HL-60 (cell line): ENCODE measurements around the gene WWOX.

Source experiments
- GABPA ChIP-seq: IDR thresholded peaks from 2 replicates; pipeline ENCODE4 v1.6.1; 2012; ENCODE audit warnings: low read depth
- POLR2AphosphoS5 ChIP-seq: IDR thresholded peaks from 2 replicates; pipeline ENCODE4 v1.6.1; 2012; ENCODE audit warnings: low read depth
- SPI1 ChIP-seq: IDR thresholded peaks from 2 replicates; pipeline ENCODE4 v1.6.1; 2012; ENCODE audit warnings: low read depth, mild to moderate bottlenecking, borderline replicate concordance
- TF ChIP-seq, protein P1 (sequence below): IDR thresholded peaks from one replicate; pipeline ENCODE4 v1.5.1; 2011; ENCODE audit warnings: low read length, control low read depth, inconsistent platforms; ENCODE audit not compliant: insufficient read depth
- TF ChIP-seq, protein P2 (sequence below): IDR thresholded peaks from 2 replicates; pipeline ENCODE4 v1.6.1; 2012; ENCODE audit warnings: low read depth; ENCODE audit not compliant: insufficient replicate concordance

GRCh38 chr16:78439646-78440045 lies 340.2 kb downstream of the WWOX start:
- TF ChIP-seq, protein P1, sequence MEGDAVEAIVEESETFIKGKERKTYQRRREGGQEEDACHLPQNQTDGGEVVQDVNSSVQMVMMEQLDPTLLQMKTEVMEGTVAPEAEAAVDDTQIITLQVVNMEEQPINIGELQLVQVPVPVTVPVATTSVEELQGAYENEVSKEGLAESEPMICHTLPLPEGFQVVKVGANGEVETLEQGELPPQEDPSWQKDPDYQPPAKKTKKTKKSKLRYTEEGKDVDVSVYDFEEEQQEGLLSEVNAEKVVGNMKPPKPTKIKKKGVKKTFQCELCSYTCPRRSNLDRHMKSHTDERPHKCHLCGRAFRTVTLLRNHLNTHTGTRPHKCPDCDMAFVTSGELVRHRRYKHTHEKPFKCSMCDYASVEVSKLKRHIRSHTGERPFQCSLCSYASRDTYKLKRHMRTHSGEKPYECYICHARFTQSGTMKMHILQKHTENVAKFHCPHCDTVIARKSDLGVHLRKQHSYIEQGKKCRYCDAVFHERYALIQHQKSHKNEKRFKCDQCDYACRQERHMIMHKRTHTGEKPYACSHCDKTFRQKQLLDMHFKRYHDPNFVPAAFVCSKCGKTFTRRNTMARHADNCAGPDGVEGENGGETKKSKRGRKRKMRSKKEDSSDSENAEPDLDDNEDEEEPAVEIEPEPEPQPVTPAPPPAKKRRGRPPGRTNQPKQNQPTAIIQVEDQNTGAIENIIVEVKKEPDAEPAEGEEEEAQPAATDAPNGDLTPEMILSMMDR: no peak
- TF ChIP-seq POLR2AphosphoS5: no peak
- TF ChIP-seq, protein P2, sequence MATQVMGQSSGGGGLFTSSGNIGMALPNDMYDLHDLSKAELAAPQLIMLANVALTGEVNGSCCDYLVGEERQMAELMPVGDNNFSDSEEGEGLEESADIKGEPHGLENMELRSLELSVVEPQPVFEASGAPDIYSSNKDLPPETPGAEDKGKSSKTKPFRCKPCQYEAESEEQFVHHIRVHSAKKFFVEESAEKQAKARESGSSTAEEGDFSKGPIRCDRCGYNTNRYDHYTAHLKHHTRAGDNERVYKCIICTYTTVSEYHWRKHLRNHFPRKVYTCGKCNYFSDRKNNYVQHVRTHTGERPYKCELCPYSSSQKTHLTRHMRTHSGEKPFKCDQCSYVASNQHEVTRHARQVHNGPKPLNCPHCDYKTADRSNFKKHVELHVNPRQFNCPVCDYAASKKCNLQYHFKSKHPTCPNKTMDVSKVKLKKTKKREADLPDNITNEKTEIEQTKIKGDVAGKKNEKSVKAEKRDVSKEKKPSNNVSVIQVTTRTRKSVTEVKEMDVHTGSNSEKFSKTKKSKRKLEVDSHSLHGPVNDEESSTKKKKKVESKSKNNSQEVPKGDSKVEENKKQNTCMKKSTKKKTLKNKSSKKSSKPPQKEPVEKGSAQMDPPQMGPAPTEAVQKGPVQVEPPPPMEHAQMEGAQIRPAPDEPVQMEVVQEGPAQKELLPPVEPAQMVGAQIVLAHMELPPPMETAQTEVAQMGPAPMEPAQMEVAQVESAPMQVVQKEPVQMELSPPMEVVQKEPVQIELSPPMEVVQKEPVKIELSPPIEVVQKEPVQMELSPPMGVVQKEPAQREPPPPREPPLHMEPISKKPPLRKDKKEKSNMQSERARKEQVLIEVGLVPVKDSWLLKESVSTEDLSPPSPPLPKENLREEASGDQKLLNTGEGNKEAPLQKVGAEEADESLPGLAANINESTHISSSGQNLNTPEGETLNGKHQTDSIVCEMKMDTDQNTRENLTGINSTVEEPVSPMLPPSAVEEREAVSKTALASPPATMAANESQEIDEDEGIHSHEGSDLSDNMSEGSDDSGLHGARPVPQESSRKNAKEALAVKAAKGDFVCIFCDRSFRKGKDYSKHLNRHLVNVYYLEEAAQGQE: no peak
- TF ChIP-seq GABPA: no peak
- TF ChIP-seq SPI1: no peak
